ENCODE results near the gene ZNF516.
"Not testable (repeated sequence)": the region's sequence is repeated elsewhere in the genome, so short reads cannot be mapped to it uniquely, and the experiment has no call there.

The ZNF516 gene

DNA sequence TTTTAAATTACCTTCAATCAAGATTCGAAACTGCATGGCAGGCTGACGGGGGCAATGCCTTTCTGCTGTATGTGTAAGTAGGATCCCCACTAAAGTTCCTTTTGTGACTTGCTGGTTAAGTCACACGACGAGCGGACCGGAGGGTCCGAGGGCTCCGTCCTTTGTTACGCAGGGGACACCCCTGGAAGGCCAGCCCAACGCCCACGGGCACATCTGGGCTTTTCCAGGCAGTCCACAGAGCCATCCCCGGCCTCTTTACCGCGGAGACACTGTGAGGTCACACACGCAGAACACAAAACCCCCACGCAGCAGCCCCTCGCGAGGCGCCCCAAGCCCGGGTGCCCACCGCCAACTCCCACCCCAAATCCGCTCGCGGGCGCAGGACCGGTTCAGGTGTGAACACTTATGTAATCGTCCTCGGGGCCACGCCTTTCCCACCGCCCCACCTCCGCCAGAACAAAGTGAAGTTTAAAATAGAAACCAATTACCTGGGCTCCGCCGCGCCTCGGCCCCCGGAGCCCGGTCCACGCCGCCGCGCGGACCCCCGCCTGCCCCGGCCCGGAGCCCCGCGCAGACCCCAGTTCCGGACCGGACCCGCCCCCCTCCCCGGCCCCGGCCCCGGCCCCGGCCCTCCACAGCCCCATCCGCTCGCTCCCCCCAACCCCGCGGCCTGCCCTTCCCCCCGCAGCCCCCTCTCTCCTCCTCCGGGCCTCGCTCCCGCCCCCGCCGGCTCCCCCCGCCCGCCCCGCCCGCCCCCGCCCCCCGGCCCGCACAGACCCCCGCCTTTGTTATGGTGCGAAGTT, 4.2 kb downstream of the ZNF516 start:
- peak; percentile 63 for DNase-seq

DNA sequence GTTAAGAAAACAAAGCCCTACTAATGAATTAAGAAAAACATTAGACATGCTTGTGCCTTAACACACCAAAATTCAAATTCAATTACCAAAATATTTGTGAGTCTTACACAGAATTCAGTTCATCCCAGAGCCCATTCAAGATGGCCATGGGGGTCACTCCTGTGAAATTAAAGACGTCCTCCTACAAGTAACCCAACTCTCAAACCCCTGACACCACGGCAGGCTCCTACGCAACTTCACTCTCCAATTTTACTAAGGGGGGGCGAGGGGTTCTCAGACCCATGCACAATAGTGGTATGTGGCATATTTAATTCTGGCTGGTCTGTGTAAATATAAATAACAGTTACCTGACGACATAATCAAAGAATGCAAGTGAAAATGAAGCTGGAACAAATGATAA, 5.0 kb downstream of the ZNF516 start:
- no peak for DNase-seq

DNA sequence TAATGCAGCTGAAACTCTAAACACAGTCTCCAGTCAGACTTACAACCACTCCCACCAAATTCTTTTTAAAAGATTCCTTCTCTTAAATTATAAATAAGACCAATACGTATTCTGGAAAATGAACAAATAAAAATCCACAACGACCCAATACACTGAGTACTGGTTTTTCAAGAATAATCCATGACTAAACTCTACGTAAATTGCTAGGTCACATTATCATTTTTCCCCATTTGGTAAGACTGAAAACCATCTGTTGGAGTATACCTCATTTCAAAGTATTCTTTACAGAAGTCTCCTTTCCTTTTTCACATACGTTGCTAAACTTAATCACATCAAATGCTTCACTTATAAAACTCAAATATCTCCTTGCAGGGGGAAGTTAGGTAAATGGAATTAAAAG, 6.0 kb downstream of the ZNF516 start:
- no peak for DNase-seq

DNA sequence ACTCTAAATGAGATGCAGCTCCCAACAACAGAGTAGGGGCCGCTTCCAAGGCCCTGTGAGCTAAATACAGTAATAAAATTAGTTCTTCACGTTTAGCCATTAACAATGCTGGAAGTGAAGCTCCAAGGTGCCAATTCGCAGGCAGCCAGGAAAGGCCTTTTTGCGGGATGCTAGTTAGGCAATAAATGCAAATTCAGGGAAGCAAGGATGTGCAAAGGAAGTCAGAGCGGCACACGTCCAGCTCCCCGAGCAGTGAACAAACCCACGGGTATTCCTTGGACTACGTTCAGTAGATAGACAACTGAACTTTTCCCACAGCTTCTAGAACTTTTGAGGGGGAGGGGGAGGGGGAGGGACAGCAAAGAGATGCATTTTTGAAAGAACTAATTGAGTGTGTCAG, 6.9 kb downstream of the ZNF516 start:
- DNase-seq: no peak

DNA sequence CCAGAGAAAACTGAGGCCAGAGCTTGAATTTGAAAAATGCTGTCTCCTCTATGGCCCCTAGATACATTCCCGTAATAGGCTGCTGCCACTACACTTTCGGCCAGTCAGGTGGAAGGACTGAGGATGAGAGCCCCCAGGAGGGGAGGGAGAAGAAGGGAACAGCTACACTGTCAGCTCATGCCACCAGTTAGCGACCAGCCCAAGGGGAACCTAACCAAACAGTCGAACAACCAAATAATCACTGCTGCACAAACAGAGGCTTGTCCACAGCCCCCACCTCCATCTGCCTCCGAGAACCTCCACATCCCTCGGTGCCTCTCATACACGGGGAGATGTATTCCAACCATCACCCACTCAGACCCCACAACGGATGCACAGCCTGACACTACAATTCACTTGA, 7.3 kb downstream of the ZNF516 start:
- DNase-seq: no peak

DNA sequence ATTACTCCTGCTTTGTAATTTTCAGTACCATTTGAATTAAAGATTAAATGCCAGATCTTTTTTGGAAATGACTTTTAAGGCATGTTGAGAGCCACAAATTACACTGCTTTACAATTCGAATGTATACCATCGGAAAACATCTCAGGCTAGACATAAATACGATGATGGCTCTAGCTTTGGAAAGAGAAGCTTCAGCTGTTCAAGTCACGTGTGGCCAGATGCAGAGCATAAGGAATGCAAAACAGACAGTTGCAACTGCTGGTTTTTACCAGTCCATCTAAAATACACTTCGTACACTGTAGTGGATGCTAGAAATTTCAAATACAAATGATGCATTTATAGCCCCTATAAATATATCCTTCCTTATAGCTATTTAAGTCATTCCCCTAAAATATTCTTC, 8.0 kb downstream of the ZNF516 start:
- no peak for DNase-seq

DNA sequence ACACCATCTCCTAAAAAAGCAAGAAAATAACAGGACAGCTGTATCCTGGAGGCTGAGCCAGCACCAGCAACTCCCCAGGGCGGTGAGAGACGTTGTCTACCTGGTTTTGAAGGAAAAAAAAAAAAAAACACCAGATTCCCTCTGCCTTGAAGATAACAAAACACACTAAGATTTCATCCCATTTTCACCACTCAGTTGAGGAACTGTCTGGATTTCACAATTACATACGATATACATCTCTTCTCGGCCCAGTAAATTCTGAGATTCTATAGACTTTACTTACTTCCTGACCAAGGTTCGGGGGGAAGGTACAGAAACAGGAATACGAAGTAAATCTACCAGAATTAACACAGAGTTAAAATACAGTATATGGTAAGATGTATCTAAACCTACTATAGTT, 8.5 kb downstream of the ZNF516 start:
- no peak for DNase-seq

DNA sequence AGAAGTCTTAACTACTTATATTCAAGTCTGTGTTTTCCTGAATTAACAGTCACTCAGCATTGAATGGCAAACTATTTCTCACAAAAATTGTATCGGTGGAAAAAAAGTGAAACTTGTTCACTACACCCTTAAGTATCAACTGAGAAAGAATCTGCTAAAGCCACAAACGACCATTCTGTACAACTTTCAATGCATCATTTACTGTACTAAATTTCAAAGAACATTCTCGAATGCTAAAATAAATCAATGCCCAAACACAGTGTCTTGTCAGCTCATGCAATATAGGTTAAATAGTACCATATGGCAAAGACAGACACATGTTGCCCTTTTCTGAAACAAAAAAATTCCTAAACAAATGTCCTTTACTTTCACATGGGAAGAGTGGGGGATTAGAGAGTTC, 9.0 kb downstream of the ZNF516 start:
- no peak for DNase-seq

DNA sequence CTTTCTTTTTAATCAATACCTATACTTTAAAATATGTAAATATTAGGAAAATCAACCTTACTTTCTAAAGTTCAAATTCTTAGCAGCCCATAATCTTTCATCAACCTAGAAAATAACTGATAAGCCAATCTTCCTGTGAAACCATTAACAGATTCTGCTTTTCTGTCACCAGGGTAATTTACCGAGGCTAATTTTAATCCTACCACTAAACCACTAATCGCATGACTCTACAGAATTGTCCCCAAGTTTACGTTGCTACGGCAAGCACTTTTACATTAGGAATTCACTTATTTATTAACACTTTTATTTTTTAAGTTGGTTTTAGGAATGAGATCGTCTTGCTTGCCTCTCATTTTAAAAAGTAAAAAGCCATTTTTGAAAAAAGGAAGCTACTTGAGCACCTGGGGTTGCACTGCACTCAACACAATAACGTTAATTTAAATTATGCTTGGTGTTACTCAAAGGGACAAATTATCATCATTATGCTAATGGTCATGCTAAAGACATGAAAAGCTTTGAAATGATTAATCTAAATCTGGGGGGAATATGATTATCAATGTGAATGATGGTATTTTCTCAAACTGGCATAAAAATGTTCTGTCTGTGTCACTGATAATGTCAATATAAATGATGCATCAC, 10.2 kb downstream of the ZNF516 start:
- DNase-seq: no peak

DNA sequence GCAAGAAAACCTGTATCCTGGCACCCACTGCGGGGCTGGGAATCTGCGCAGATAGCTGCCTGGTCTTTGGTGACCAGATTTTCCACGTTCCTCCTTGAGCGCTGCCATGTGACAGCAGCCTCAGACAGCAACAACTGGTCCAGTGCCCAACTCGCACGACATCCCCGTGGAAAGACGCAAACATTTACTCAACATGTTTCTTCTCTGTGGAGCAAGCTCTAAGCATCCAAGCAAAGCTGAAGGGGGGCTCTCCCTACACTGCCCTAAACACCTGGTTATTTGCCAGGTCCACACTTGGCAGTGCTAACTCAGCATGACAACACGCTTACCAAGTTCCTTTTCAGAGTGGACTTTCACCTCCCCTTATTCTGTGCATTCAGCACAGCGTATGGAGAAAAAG, 11.3 kb downstream of the ZNF516 start:
- no peak for DNase-seq

DNA sequence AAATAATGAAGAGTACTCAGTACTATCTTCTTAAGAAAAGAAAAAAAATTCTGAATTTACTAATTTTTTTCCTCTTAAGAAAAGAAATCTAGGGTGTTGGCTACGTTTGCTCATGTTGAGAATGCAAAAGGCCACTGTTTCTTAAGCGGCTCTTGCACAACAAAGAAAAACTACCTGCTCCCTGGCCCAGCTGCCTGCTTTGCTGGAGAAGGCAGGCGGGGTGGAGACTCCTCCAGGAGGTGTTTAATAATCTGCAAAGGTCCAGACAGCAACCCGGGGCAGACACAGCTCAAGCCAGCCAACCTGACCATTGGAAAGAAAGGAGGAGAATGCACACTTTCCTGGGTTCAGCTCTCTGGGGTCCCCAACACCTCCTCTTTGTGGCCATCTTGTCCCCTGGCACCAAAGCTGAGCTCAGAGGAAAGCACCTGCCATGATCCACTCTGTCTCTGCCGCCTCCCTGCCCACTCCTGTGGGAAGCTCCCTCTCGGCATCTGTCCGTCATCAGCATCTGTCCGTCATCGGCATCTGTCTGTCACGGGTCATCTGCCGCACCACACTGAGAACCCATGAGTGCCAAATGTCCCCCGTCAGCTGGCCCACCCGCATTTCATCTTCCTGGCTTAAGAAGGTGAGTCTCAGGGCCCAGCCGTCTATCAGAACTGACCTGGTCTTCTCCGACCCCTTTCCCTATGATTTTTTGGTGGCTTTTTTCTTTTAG, 11.9 kb downstream of the ZNF516 start:
- DNase-seq: no peak

DNA sequence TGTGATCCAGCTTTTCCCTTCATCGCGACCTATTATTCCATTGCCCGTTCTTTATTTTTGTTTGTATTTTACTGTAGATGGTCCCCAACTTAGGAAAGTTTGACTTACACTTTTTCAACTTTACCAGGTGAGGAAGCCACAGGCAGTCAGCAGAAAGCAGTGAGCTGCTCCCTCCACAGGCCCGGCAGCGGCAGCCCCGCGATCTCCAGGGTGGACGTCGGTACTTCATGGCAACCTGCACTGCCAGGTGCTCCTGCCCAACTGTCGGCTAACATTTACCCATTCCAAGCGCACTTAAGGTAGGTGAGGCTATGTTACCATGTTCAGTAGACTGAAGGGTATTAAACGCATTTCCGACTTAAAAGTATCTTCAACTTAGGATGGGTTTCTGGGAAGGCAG, 12.8 kb downstream of the ZNF516 start:
- no peak for DNase-seq

DNA sequence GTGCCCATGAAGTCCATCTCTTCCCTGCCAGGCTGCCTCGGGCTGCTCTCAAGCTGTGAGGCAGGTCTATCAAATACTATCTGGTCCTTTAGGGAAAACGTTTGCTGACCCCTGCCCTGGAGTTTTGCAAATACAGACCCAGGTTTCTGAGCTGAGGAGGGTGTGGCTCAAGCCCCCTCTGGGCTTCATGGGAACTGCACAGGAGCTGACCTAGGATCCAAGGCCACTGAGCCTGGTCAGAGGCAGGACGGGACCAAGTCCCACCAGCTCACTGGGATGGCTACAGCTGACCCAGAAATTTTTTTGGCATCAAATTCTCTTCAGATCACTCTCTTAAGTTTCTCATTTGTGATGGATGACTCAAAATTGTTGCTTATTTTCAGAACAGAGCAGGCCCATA, 14.1 kb downstream of the ZNF516 start:
- DNase-seq: no peak

DNA sequence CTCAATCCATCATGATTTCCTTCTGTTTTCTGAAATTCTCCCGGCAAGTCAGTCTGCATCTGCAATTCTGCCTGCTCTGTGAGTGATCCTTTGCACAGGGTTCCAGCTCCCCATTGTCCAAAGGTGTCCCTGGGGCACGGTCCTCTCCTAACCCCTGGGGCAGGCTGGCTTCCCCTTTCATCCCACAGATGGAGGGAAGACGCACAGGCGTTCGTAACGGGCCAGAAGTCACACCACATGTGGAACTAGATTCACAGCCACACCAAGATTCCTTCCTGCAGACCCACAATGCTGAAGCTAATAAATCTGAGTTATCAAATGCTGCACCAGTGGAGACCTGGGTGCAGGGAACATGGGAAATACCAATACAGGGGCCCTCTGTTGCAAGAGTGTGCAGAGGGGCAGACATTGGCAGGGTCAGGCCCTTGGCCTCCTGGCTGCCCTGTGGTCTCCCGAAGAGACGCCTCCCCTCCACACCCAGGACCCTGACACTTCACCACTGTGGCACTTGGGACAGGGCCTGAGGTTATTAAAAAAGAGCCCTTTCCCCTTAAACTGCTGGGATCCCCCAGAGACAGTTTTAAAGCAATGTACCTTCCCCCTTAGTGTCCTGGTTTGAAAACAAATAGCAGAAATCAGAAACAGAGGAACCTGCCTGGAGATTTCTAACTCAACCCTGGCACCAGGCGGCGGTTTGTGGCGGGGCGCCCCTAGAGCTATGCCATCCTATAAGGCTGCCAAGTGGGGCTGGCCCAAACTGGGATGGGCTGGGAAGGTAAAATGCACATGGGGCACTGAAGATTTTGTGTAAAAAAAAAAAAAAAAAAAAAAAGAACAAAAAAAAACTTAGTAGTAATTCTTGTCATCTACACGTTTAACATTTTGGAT, 15.4 kb downstream of the ZNF516 start:
- no peak for DNase-seq

DNA sequence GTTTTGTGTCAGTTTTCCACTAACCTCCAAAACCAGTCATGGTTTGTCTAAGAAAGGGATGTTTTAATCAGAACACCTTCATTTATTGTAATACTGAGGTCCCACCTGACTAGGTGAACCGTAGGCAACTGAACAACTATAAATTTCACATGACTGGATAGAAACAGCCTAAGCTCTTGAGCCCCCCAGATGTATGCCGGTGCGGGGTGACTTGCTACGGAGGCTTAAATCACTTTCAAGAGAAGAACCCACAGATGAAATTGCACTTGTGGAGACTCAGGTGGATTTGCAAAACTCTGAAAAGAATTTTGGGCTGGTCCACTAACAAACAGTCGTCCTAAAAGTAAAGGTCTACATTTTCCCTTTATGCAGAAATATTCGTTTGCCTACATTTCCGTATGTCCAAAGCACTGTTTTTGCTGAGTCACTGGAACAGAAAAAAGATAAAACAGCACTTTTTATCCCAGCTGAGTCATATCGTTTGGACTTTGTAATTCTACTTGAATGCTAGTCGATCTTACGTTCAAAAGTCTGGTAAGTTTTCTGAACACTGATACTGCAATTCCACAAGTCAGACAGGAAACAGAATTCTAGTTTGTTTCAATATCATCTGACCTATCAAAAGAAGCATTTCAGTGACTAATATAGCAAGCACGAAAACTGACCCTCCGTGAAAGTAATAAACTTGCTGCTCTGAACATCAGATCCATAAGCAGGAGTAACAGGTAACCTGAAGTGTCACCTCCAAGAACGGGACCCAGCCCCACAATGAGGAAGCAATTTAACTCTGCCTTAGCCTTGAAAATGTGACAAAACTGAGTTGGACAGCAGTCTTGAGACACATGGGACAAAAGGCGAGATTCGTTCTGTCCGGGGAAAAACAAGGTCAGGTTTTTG, 18.1 kb downstream of the ZNF516 start:
- DNase-seq: no peak

DNA sequence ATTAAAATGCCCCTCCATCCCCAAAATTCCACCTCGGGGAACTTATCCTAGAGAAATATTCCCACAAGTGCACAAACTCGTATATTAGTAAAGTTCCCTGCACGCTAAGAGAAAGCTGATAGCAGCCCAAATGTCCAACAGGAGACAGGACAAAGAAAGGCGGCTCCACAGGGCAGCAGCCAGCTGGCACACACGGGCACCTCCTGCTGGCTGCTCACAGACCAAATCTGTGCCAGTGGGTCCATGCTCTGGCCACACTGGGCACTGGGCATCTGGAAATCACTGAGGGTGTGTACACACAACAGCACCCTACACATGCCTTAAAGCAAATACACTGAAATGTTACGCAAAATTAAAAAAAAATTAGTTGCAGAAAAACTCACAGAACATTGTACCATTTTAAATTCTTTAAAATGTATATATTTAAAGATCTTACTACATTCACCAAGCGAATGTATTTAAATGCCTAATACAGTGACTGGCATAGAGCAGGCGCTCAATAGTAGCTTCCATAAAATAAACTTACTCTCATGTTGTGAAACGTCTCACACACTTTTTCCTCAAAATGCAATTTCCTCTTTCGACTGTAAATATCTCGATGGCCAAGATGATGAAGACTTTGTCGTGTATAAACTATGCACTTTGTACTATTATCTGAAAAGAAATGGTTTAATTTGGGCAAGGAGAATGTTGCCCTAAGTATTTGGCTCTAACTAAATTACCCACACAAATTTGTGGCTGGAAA, 19.4 kb downstream of the ZNF516 start:
- no peak for DNase-seq

DNA sequence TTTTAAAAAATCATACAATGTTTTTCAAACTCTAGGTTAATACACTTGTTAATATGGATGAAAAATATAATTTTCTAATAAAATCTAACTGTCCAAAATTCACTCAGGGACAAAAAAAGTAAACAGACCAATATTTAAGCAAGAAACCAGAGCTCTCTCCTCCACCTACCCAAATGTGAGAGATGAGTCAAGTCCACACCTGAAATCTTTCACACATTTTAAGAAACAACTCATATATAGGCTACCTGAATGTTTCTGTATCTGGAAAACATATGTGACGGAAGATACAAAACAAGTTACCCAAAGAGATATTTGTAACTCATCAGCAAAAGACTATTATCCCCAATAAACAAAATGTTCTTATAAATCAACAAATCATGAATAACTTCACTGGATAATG, 20.2 kb downstream of the ZNF516 start:
- no peak for DNase-seq

DNA sequence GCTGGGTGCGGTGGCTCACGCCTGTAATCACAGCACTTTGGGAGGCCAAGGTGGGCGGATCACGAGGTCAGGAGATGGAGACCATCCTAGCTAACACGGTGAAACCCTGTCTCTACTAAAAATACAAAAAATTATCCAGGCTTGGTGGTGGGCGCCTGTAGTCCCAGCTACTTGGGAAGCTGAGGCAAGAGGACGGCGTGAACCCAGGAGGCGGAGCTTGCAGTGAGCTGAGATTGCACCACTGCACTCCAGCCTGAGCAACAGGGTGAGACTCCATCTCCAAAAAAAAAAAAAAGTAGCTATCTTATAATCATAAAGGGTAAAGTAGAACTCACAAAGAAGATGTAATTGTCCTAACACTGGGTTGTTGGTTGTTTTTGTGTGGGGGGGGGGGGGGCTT, 21.5 kb downstream of the ZNF516 start:
- DNase-seq: not testable (repeated sequence)

DNA sequence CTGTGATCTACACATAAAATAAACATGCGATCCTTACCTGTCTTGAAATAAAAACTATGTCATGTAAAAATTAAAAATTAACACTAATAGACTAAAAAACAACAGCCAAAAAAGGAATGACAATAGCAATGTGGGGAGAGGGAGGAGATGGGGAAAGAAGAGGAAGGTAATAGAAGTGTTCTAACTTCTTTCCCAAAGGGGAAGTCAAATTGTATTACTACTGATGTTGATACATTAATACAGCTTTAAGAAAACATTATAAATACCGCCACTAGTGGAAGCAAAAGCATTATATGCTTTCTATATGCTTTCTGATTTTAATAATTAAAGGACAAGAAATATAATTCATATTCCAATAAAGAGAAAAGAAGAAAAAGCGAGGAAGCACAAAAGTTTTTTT, 22.2 kb downstream of the ZNF516 start:
- DNase-seq: no peak

DNA sequence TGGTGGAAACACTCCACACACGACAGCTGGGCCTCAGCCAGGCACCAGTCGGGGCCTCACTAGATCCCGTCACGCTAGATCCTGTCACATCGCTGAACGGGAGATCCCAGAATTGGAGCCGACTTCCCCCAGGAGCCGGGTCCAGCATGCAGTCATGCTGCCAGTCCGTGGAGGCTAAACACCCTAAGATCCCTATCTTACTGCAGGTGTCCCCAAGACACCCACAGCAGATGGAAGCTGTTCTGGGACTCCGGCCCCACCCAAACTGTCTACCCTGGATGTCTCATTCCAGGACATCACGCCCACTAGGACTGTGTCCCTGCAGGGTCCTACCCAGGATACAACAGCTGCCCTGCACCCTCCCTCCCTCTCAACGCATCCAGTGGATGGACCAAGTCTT, 23.4 kb downstream of the ZNF516 start:
- DNase-seq: no peak

Data from activated CD8-positive, alpha-beta memory T cell treated with anti-CD3 and anti-CD28 coated beads, Interleukin-2, amount 50 U/mL, for 4 hours (primary cell).